ENCODE measurements around the gene SLC17A2.

Gene SLC17A2

GRCh38 chr6:25878721-25879322, 51.7 kb downstream of the SLC17A2 start:
- DNase-seq, result no peak

- no peak for DNase-seq
Measured at GRCh38 chr6:25875926-25876602, 54.4 kb downstream of the SLC17A2 start.

- DNase-seq, result no peak
Measured at GRCh38 chr6:25875563-25875905, 55.0 kb downstream of the SLC17A2 start.

- DNase-seq, result no peak
Measured at GRCh38 chr6:25874822-25875562, 55.5 kb downstream of the SLC17A2 start.

- no peak for DNase-seq
Measured at GRCh38 chr6:25874118-25874517, 56.4 kb downstream of the SLC17A2 start, which contains the start of gene SLC17A3. Gene SLC17A3, minus strand, starts transcription at chr6:25874243. Its CDS starts 5,856 bp downstream, at chr6:25868387.

- no peak for DNase-seq
Measured at GRCh38 chr6:25872814-25873213, 57.7 kb downstream of the SLC17A2 start.

GRCh38 chr6:25869840-25870239, 60.7 kb downstream of the SLC17A2 start:
- no peak for DNase-seq

- no peak for DNase-seq
Measured at GRCh38 chr6:25868436-25869183, 61.9 kb downstream of the SLC17A2 start.

- no peak for DNase-seq
Measured at GRCh38 chr6:25866011-25866410, 64.5 kb downstream of the SLC17A2 start.

- DNase-seq, result no peak
Measured at GRCh38 chr6:25863360-25863759, 67.1 kb downstream of the SLC17A2 start.
